Ishikawa (cell line): ENCODE data around the gene MTMR10.
A peak's percentile ranks its signal among the peaks of the same experiment; 100 is the strongest.

Experiments
- CEBPB ChIP-seq: IDR thresholded peaks from 2 replicates; pipeline ENCODE4 v1.6.1; 2012
- CREB1 ChIP-seq: IDR thresholded peaks from 2 replicates; pipeline ENCODE4 v1.6.1; 2012; ENCODE audit warnings: low read depth
- EGR1 ChIP-seq: IDR thresholded peaks from 2 replicates; pipeline ENCODE4 v1.6.1; 2012
- EP300 ChIP-seq: IDR thresholded peaks from 2 replicates; pipeline ENCODE4 v1.6.1; 2012; ENCODE audit warnings: borderline replicate concordance
- FOXM1 ChIP-seq: IDR thresholded peaks from 2 replicates; pipeline ENCODE4 v1.6.1; 2012; ENCODE audit warnings: low read depth, borderline replicate concordance
- MAX ChIP-seq: IDR thresholded peaks from 2 replicates; pipeline ENCODE4 v1.6.1; 2012
- NFIC ChIP-seq: IDR thresholded peaks from 2 replicates; pipeline ENCODE4 v1.6.1; 2012
- RAD21 ChIP-seq: IDR thresholded peaks from 2 replicates; pipeline ENCODE4 v1.6.1; 2012; ENCODE audit warnings: low read depth
- REST ChIP-seq: IDR thresholded peaks from 2 replicates; pipeline ENCODE4 v1.6.1; 2012; ENCODE audit warnings: low read depth, mild to moderate bottlenecking
- TAF1 ChIP-seq: IDR thresholded peaks from 2 replicates; pipeline ENCODE4 v1.6.1; 2012; ENCODE audit warnings: low read depth, mild to moderate bottlenecking
- TCF12 ChIP-seq: IDR thresholded peaks from 2 replicates; pipeline ENCODE4 v1.6.1; 2012; ENCODE audit warnings: low read depth
- TEAD4 ChIP-seq: IDR thresholded peaks from 2 replicates; pipeline ENCODE4 v1.6.1; 2012
- USF1 ChIP-seq: IDR thresholded peaks from 2 replicates; pipeline ENCODE4 v1.6.1; 2012
- YY1 ChIP-seq: IDR thresholded peaks from 2 replicates; pipeline ENCODE4 v1.6.1; 2012; ENCODE audit warnings: low read depth
- ZBTB7A ChIP-seq: IDR thresholded peaks from 2 replicates; pipeline ENCODE4 v1.6.1; 2012; ENCODE audit warnings: low read depth

The MTMR10 gene

GRCh38 chr15:30954674-30955073 lies 36.8 kb downstream of the MTMR10 start:
- TF ChIP-seq CREB1 (no peak), NFIC (no peak), ZBTB7A (no peak), EP300 (no peak), YY1 (no peak), TCF12 (no peak), USF1 (no peak), EGR1 (no peak), FOXM1 (no peak), RAD21 (no peak), REST (no peak), MAX (no peak), CEBPB (no peak), TEAD4 (no peak), TAF1 (no peak)

- no peak for TF ChIP-seq REST
- TF ChIP-seq EP300 = no peak
- TF ChIP-seq USF1 = peak; percentile 64
- no peak for TF ChIP-seq TEAD4
- TF ChIP-seq CREB1 = no peak
- 0 out of 2 replicates have a peak, but pooled peaks have one; percentile 15 for TF ChIP-seq MAX
Observed at GRCh38 chr15:30953731-30954378, 37.6 kb downstream of the MTMR10 start.

- TF ChIP-seq YY1 = no peak
- no peak for TF ChIP-seq NFIC
Observed at GRCh38 chr15:30953183-30953582, 38.2 kb downstream of the MTMR10 start.

GRCh38 chr15:30943654-30944335 lies 47.6 kb downstream of the MTMR10 start:
- TF ChIP-seq TCF12 = no peak
- TF ChIP-seq NFIC = no peak
- no peak for TF ChIP-seq TAF1
- TF ChIP-seq CEBPB = no peak
- no peak for TF ChIP-seq ZBTB7A
- no peak for TF ChIP-seq CREB1
- no peak for TF ChIP-seq EP300
- TF ChIP-seq TEAD4 = no peak
- no peak for TF ChIP-seq YY1
- no peak for TF ChIP-seq EGR1
- no peak for TF ChIP-seq REST
- TF ChIP-seq USF1 = no peak
- no peak for TF ChIP-seq FOXM1
- no peak for TF ChIP-seq MAX
- TF ChIP-seq RAD21 = no peak
